Fibroblast of the conjunctiva (primary cell): Measurements from ENCODE around the gene CPTP.

Source experiments
- DNase-seq: peaks from one replicate; pipeline ENCODE4 v3.0.0-alpha.2; 2010; ENCODE audit warnings: low read depth

Gene CPTP

DNA sequence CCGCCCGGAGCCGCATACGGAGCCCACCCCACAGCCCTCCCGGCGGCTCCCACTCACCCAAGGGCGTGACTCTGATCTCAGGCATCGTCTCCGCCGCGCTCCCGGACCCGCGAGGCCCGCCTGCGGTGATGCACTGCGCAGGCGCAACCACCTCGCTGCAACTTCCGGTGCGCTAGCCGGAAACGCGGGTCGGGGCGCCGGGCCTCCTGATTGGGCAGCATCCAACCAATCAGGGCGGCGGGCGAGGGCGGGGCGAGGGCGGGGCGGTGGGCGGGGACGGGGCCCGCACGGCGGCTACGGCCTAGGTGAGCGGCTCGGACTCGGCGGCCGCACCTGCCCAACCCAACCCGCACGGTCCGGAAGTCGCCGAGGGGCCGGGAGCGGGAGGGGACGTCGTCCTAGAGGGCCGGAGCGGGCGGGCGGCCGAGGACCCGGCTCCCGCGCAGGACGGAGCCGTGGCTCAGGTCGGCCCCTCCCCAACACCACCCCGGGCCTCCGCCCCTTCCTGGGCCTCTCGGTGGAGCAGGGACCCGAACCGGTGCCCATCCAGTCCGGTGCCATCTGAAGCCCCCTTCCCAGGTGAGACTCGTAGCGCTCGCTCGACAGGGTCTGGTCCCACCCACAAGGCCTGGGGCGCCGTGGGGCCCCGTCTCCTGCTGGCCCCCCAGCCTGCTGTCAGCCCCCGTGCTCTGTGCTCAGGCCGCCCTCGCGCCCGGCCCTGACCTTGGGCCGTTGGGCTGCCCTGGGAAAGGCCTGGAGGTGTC, at the start of gene CPTP, which contains the start of gene INTS11:
Gene CPTP (plus strand): TSS at position 279 of the 764 bp plus-strand sequence. CDS start 2,109 bp downstream, outside the sequence.
Gene INTS11 (minus strand): TSS at position 137 of the 764 bp plus-strand sequence. CDS start 52 bp downstream, at position 85.
- peak; percentile 78 for DNase-seq

GRCh38 chr1:1274931-1275431, 49.6 kb upstream of the CPTP start:
- DNase-seq = no peak

DNA sequence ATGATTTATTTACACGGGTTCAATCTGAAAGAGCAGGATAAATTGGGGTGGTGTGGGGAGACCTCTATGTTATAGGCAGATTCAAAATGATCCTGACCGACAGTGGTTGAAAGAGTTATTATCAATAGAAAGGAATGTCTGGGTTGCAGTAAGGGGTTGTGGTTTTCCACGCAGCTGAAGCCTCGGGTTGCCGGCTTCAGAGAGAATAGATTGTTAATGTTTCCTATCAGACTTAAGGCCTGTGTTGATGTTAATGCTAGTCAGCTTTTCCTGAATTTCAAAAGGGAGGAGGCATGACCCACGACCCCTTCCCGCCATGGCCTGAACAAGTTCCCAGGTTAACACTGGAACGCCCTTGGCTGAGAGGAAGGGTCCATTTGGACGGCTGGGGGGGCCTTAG, 48.8 kb upstream of the CPTP start:
- DNase-seq = no peak

GRCh38 chr1:1278620-1279019, 46.0 kb upstream of the CPTP start:
- no peak for DNase-seq

- no peak for DNase-seq
These were observed 45.6 kb upstream of the CPTP start for GRCh38 chr1:1279028-1279427.

DNA sequence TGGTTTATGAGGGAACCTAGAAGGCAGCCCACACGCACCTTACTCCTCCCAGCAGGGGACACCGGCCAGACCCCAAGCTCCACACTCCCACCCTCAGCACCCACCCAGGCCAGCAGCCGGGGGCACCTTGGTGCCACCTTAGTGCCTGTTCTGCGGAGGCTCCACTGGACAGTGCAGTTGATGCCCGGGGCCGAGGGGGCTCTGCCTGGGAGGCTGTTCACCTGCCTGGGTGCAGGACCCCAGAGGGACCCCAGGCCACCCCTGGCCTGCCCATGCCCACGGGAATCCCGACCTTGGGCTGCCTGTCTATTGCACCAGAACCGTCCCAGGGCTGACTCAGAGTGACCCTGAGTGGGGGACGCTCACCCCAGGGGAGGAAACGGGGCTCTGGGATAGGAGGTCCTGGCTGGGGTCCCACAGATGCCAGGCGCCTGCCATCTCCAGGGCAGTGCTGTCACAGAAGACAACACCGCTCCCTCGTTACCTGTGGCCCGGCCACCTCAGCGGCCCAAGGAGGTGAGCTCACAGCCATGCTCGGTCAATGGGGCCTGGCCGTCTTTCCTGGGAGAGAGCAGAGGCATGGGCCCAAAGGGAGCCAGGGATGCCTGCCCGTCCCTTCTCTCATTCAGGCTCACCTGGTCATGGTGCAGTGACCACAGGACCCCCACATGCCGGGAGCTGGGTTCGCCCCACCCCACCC, 43.7 kb upstream of the CPTP start:
- no peak for DNase-seq

DNA sequence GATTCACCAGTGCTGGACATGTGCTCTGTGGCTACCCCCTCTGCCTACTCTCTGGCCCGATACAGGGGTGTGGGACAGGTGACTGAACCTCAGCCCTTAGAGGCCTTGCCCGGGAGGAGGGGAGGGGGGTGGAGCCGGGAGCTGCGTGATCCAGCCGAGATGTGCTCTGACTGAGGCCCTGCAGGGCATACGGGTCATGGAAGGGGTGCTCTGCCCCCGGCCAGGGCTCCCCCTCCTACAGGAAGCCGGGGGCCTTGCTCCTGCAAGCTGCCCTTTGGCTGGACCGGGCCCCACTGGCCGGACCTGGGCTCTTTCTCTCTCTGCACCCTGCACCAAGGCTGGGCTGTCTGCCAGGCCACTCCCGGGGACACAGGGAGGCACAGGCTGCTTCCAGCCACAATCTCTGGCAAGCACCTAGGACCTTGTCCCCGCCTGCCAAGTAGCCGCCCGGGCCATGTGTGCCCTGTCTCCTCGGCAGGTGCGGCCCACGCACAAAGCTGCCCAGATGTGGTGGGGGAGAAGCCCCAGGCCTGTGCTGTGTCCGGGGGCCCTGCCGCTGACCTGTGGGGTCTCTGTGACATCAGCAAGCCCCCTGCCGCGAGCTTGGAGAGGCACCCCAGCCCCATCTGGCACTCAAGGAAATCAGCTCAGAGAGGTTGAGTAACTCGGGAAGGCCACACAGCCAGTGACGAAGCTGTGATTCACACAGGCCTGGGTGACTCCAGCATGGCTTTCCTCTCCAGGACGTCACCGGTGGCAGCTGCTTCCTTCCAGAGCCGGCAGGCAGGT, 42.9 kb upstream of the CPTP start:
- DNase-seq = no peak

DNA sequence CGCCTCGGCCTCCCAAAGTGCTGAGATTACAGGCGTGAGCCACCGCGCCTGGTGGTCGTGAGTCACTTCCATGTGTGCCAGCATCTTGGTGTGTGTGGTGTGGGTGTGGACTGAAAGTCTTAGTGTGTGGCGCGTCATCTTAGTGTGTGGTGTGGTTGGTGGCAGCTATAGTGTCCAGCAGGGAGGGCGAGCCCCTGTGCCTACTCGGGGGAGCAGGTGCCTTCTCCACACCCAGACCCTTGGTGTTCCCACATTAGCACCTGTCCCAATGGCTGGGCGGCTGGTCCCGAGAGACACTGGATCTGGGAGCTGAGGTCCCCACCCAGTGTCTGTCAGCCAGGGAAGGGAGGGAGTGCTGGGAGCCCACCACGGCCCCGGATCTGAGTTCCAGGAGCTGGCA, 41.6 kb upstream of the CPTP start:
- DNase-seq = no peak

DNA sequence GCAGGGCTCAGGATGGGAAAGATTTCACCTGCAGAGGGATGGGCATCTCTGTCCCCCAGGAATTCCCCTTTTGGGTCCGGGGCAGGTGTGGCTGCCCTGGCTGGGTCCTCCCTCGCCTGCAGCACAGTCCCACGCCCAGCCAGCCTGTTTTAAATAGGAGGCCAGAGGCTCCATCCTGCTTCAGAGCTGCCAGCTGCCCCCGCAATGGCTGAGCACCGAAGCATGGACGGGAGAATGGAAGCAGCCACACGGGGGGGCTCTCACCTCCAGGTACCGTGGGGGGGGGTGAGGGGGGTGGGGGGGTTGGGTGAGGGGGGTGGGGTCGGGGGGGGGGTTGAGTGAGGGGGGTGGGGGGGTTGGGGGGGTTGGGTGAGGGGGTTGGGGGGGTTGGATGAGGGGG, 40.8 kb upstream of the CPTP start:
- no peak for DNase-seq

DNA sequence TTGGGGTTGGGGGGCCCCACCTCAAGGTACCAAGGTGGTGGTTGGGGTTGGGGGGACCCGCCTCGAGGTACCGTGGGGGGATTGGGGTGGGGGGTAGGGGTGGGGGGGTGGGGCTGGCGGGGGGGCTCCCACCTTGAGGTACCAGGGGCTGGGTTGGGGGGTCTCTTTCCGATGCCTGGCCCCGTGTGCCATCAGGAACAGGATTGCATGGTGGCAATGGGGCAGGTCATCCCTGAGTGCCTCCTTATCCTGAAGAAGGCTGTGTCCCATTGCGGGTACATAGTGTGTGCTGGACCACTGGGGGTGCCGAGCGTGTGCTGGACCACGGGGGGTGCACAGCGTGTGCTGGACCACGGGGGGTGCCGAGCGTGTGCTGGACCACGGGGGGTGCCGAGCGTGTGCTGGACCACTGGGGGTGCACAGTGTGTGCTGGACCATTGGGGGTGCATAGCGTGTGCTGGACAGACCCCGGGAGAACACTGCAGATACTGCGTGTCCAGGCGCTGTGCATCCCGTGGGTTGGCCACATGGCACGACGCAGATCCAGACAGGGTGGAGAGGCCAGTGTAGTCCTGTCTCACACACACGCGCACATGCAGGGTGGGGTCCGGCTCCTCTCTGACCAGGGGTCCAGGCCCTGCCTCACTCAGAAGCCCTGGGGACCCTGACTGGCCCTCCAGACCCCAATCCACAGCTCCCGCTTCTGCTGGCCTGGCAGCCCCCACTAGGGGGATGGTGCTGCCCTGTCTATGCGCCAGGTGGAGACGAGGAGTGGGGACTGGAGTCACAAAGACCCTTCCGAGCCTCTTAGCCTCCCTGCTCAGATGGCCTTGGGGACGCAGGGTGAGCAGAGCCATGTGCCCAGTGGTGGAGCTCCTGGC, 40.1 kb upstream of the CPTP start:
- DNase-seq = no peak

GRCh38 chr1:1285102-1285571, 39.5 kb upstream of the CPTP start:
- DNase-seq = no peak

- no peak for DNase-seq
These were observed 38.8 kb upstream of the CPTP start for GRCh38 chr1:1285611-1286311.

DNA sequence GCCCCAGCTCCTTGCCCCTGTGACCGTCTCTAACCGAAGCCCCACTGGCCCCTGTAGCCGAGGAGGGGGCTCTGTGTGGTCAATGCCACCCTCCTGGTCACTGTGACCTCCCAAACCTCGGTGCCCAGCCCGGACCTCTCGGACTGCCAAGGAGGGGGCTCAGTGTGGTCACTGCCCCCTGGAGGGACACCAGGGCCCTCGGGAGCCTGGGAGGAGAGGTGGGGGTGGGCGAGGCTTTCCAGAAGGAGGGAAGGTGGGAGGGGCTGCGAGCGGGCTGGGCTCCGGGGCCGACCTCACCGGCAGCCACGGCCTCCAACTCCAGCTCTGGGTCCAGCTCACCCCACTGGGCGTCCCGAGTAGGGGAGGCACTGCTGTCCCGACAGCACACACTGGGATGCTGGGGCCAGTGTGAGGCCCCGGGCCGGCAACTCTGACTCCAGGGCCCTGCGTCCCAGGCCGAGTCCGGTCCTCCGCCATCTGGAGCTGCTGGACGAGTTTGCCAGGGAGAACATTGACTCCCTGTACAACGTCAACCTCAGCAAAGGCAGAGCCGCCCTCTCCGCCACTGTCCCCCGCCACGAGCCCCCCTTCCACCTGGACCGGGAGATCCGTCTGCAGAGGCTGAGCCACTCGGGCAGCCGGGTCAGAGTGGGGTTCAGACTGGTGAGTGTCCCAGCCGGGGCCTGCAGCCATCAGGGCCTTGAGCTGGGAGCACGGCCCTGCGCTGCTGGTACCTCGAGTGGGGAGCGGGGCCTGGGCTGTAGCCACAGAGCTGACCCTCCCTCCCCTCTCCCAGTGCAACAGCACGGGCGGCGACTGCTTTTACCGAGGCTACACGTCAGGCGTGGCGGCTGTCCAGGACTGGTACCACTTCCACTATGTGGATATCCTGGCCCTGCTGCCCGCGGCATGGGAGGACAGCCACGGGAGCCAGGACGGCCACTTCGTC, 38.0 kb upstream of the CPTP start:
- DNase-seq = no peak

DNA sequence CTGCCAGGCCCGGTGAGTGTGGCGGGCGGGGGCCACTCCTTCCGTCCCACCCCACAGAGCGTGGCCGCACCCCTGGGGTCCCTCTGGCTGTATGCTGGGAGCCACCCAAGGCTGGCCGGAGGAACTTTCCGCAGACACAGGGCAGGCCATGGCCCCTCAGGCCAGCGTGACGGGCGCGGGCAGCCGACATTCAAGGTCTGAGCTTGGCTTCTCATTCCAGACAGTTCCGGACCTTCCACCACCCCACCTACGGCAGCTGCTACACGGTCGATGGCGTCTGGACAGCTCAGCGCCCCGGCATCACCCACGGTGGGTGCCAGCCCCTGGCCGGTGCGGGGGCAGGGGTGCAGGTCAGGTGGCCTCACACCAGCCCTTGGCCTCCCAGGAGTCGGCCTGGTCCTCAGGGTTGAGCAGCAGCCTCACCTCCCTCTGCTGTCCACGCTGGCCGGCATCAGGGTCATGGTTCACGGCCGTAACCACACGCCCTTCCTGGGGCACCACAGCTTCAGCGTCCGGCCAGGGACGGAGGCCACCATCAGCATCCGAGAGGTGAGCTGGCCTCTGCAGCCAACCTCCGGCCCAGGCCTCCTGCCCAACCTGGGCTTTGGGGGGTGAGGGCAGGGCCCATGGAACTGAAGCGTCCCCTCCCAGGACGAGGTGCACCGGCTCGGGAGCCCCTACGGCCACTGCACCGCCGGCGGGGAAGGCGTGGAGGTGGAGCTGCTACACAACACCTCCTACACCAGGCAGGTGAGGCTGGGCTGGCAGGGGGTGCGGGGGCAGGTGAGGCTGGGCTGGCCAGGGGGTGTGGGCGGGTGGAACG, 37.1 kb upstream of the CPTP start:
- no peak for DNase-seq

- no peak for DNase-seq
These were observed 34.3 kb upstream of the CPTP start for GRCh38 chr1:1290238-1290731.

DNA sequence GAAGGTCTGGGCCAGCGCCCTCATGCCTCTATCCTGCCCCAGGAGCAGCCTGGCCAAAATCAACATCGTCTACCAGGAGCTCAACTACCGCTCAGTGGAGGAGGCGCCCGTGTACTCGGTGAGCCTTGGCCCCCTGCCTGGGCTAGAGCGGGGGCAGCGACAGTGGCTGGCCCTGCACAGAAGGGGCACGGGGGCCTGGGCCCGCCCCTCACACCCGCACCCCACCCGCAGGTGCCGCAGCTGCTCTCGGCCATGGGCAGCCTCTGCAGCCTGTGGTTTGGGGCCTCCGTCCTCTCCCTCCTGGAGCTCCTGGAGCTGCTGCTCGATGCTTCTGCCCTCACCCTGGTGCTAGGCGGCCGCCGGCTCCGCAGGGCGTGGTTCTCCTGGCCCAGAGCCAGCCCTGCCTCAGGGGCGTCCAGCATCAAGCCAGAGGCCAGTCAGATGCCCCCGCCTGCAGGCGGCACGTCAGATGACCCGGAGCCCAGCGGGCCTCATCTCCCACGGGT, 33.5 kb upstream of the CPTP start:
- no peak for DNase-seq

- peak; percentile 33 for DNase-seq
These were observed 32.8 kb upstream of the CPTP start for GRCh38 chr1:1291548-1292441.
